ENCODE results near the gene SEMA4B. TPM values are rescaled to one million over a fixed set of nuclear protein-coding genes. Genes with fewer than 3 reads are reported as not detected.
A peak's percentile ranks its signal among the peaks of the same experiment; 100 is the strongest.
"Not testable (repeated sequence)": the region's sequence is repeated elsewhere in the genome, so short reads cannot be mapped to it uniquely, and the experiment has no call there.

SEMA4B gene
- total RNA-seq, 4 donors from 2014 or later = 18.7 to 44.9 (median 41.9) TPM

DNA sequence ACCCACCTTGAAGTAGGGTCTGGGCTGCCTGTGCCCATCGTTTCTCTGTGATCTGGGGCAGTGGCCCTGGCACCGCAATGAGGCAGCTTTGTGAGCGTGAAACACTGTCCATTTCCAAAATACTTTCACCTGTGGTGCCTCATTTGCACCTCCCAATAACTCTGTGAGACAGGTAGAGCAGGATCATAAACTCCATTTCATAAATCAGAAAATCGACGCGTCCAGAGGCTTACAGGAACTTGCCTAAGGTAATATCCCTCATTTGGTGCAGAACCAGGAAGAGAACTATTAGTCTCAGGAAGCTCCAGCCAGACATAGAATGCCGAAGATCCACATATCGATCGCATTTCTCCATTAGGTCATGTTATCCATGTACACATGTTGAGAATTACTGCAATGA lies 38.2 kb upstream of the SEMA4B start:
- Histone ChIP-seq H3K9me3 (no peaks in the 10 kb centered on the region), H3K4me1 (peaks cover 0 to 50% (median 6%) of the 10 kb centered on the region in 3 donors), H3K36me3 (no peaks in the 10 kb centered on the region), H3K27me3 (no peaks in the 10 kb centered on the region), H3K4me3 (no peak overlapping the region), H3K27ac (no peak overlapping the region)
- ATAC-seq = no peak
- WGBS, 2 donors (ENCODE audit: low coverage in 1 of 2) = 74 to 81% methylated on average over 6 of the region's 9 CpGs
- no peak for TF ChIP-seq EP300 (IDR thresholded peaks at IDR 0.05)
- TF ChIP-seq, protein P1, sequence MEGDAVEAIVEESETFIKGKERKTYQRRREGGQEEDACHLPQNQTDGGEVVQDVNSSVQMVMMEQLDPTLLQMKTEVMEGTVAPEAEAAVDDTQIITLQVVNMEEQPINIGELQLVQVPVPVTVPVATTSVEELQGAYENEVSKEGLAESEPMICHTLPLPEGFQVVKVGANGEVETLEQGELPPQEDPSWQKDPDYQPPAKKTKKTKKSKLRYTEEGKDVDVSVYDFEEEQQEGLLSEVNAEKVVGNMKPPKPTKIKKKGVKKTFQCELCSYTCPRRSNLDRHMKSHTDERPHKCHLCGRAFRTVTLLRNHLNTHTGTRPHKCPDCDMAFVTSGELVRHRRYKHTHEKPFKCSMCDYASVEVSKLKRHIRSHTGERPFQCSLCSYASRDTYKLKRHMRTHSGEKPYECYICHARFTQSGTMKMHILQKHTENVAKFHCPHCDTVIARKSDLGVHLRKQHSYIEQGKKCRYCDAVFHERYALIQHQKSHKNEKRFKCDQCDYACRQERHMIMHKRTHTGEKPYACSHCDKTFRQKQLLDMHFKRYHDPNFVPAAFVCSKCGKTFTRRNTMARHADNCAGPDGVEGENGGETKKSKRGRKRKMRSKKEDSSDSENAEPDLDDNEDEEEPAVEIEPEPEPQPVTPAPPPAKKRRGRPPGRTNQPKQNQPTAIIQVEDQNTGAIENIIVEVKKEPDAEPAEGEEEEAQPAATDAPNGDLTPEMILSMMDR (IDR thresholded peaks at IDR 0.05) = no peak
- no peak for TF ChIP-seq POLR2A (IDR thresholded peaks at IDR 0.05)
- no peak for TF ChIP-seq POLR2AphosphoS5 (IDR thresholded peaks at IDR 0.05)

DNA sequence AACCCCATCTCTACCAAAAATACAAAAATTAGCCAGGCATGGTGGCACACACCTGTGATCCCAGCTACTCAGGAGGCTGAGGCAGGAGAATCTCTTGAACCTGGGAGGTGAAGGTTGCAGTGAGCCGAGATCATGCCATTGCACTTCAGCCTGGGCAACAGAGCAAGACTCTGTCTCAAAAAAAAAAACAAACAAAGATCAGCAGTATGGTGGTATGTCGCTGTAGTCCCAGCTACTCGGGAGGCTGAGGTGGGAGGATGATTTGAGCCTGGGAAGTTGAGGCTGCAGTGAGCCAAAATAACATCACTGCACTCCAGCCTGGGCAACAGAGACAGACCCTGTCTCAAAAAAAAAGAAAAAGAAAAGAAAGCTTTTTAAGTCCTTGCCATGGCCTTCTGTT lies 36.9 kb upstream of the SEMA4B start:
- H3K27me3 ChIP-seq, H3K27ac ChIP-seq, H3K4me3 ChIP-seq, H3K36me3 ChIP-seq, H3K9me3 ChIP-seq, ATAC-seq: not testable (repeated sequence)
- 86 to 97% methylated on average over 2 to 3 of the region's 3 CpGs for WGBS, 2 donors (ENCODE audit: low coverage in 1 of 2)
- H3K4me1 ChIP-seq = peaks cover 0 to 37% (median 0%) of the 10 kb centered on the region in 3 donors

DNA sequence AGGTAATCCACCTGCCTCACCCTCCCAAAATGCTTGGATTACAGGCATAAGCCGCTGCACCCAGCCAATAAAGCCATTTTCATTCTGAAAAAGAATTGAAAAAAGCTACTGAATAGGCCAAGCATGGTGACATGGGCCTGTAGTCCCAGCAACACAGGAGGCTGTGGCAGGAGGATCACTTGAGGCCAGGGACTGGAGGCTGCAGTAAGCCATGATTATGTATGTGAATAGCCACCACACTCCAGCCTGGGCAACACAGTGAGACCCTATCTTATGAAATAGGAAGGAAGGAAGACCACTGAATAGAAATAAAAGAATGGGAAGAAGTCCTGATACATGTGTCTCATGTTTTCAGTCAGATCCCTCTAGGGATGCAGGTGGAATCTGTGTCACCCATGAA lies 36.0 kb upstream of the SEMA4B start:
- no peak overlapping the region for H3K4me3 ChIP-seq
- H3K36me3 ChIP-seq = no peaks in the 10 kb centered on the region
- H3K27me3 ChIP-seq = no peaks in the 10 kb centered on the region
- H3K27ac ChIP-seq = peak overlapping the region in 3 of 4 donors; percentile 49 to 59 (median 55)
- H3K9me3 ChIP-seq = no peaks in the 10 kb centered on the region
- no peak for TF ChIP-seq EP300 (IDR thresholded peaks at IDR 0.05)
- no peak for ATAC-seq
- 100% methylated on average over 1 of the region's 1 CpG; no CpG with 5 or more reads in 1 of the 2 donors for WGBS, 2 donors (ENCODE audit: low coverage in 1 of 2)
- H3K4me1 ChIP-seq = peaks cover 0 to 29% (median 0%) of the 10 kb centered on the region in 3 donors

DNA sequence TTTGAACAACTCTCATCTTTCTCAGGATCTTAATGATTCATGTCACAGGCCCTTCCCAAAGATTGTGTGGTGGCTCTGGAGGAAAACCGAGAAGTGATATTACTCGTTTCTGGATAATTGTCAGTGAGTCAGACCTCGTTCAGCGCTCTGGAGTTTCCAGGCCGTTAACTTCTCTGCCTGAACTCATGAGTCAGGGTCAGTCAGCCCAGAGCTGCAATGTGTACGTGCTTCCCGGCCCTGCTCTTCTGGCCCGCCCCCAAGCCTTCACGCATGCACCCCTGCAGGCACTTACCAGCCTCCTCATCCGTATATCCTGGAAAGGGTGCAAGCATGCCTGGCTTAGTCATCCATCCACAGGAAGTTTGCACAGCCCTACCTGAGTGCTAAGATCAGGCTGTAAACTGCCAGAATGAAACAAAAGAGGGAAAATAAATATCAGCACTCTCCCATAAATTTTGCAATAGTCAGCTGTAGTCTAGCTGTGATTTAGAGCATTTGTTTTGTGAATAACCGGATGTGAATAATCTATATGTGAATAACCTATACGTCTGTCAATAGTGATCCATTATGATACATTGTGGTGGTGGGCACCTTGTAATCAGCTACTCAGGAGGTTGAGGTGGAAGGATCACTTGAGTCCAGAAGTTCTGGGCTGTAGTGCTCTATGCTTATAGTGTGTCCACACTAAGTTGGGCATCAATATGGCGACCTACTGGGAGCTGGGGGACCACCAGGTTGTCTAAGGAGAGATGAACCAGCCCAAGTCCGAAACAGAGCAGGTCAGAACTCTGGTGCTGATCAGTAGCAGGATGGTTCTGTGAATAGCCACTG lies 35.3 kb upstream of the SEMA4B start:
- peaks cover 0 to 23% (median 0%) of the 10 kb centered on the region in 3 donors for H3K4me1 ChIP-seq
- no peaks in the 10 kb centered on the region for H3K27me3 ChIP-seq
- 34% methylated on average over 7 to 8 of the region's 14 CpGs for WGBS, 2 donors (ENCODE audit: low coverage in 1 of 2)
- no peak overlapping the region for H3K4me3 ChIP-seq
- TF ChIP-seq, protein P1 (IDR thresholded peaks at IDR 0.05) = no peak
- TF ChIP-seq POLR2AphosphoS5 (IDR thresholded peaks at IDR 0.05) = no peak
- no peak for TF ChIP-seq POLR2A (IDR thresholded peaks at IDR 0.05)
- TF ChIP-seq EP300 (IDR thresholded peaks at IDR 0.05) = no peak
- H3K9me3 ChIP-seq = no peaks in the 10 kb centered on the region
- peak overlapping the region in 3 of 4 donors; percentile 49 to 59 (median 55) for H3K27ac ChIP-seq
- no peaks in the 10 kb centered on the region for H3K36me3 ChIP-seq
- peak; percentile 76 for ATAC-seq

DNA sequence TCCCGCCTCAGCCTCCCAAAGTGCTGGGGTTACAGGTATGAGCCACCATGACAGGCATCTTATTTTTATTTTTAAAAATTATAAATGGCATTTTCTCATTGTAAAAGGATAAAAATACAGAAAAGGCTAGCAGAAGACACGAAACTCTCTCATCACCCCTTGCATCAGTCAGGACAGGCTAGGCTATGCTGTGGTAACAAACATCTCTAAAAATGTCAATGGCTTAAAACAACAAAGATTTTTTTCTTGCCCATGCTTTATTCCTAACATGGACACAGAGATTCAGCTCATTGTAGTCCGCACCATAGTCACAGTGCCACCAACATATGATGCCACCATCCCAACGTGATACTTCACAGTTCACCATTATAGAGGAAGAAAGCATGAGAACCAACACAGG lies 34.0 kb upstream of the SEMA4B start:
- H3K9me3 ChIP-seq = no peaks in the 10 kb centered on the region
- H3K27ac ChIP-seq = no peak overlapping the region
- TF ChIP-seq POLR2A (IDR thresholded peaks at IDR 0.05) = no peak
- no peak for TF ChIP-seq POLR2AphosphoS5 (IDR thresholded peaks at IDR 0.05)
- no peak for TF ChIP-seq EP300 (IDR thresholded peaks at IDR 0.05)
- TF ChIP-seq, protein P1 (IDR thresholded peaks at IDR 0.05) = no peak
- H3K4me3 ChIP-seq = no peak overlapping the region
- WGBS, 2 donors (ENCODE audit: low coverage in 1 of 2) = 96% methylated on average over 3 to 4 of the region's 4 CpGs
- H3K4me1 ChIP-seq = peaks cover 0 to 16% (median 0%) of the 10 kb centered on the region in 3 donors
- H3K27me3 ChIP-seq = no peaks in the 10 kb centered on the region
- ATAC-seq = no peak
- no peaks in the 10 kb centered on the region for H3K36me3 ChIP-seq

DNA sequence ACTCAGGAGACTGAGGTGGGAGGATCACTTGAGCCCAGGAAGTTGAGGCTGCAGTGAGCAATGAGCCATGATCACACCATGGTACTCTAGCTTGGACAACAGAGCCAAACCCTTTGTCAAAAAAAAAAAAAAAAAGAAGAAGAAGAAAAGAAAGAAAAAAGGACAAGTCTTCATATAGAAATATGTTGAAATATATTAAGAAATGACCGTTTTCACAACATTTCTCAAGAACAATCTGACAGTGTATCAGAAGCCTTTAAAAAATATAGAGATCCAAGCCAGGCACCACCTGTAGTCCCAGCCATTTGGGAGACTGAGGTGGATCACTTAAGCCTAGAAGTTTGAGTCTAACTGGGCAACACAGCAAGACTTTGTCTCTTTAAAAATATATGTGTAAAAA lies 29.5 kb upstream of the SEMA4B start:
- no peaks in the 10 kb centered on the region for H3K9me3 ChIP-seq
- H3K36me3 ChIP-seq = no peaks in the 10 kb centered on the region
- ATAC-seq = no peak
- H3K27me3 ChIP-seq = no peaks in the 10 kb centered on the region
- peaks cover 0 to 34% (median 14%) of the 10 kb centered on the region in 3 donors for H3K4me1 ChIP-seq
- no peak overlapping the region for H3K27ac ChIP-seq
- WGBS, 2 donors (ENCODE audit: low coverage in 1 of 2) = 50 to 53% methylated on average over 1 of the region's 1 CpG
- no peak overlapping the region for H3K4me3 ChIP-seq
- TF ChIP-seq EP300 (IDR thresholded peaks at IDR 0.05) = no peak
- TF ChIP-seq, protein P1 (IDR thresholded peaks at IDR 0.05) = no peak
- no peak for TF ChIP-seq POLR2A (IDR thresholded peaks at IDR 0.05)
- TF ChIP-seq POLR2AphosphoS5 (IDR thresholded peaks at IDR 0.05) = no peak
